Gastroesophageal sphincter (tissue), 3 donors: ENCODE data around the gene NSFL1C.

Experiments
- EP300 ChIP-seq: sonication (generic); formaldehyde crosslinking; IDR thresholded peaks from one replicate; pipeline ENCODE4 v1.6.1; 2017; ENCODE audit warnings: antibody characterized with exemption, mild to moderate bottlenecking
- POLR2A ChIP-seq, 2 donors: fragments of 450-650 bp; IDR thresholded peaks; one replicate each; pipeline ENCODE4 v1.6.1; 2017; ENCODE audit warnings: antibody characterized with exemption in 2 of 2, mild to moderate bottlenecking in 2 of 2, moderate library complexity in 1 of 2
- POLR2AphosphoS5 ChIP-seq: sonication (generic); formaldehyde crosslinking; IDR thresholded peaks from one replicate; pipeline ENCODE4 v1.6.1; 2017; ENCODE audit warnings: antibody characterized with exemption
- TF ChIP-seq, protein P1 (sequence below), 4 experiments: fragments of 200-600 bp in 2 of 4; fragments of 450-650 bp in 2 of 4; sonication (generic) in 1 of 4; IDR thresholded peaks; one replicate each; pipeline ENCODE4 v1.5.1; 2017 to 2019; ENCODE audit warnings: antibody characterized with exemption in 4 of 4, mild to moderate bottlenecking in 2 of 4, moderate library complexity in 2 of 4

DNA sequence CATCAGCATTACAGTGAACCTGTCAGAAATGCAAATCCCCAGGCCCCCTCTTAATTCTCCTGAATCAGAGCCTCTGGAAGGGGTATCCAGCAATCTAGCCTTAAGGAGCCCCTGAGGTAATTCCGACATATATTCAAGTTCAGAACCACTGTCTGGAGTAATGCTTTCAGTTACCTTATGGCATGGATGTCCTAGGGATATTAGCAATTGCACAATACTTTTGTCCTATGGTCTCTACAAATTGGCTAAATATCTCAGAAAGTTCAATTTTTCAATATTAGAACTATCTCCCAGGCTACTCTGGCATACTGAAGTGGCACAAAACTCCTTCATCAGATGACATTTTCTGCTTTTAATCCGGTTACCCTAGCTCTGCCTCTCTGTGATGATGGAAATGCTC, 6.4 kb downstream of the NSFL1C start:
- TF ChIP-seq, protein P1, sequence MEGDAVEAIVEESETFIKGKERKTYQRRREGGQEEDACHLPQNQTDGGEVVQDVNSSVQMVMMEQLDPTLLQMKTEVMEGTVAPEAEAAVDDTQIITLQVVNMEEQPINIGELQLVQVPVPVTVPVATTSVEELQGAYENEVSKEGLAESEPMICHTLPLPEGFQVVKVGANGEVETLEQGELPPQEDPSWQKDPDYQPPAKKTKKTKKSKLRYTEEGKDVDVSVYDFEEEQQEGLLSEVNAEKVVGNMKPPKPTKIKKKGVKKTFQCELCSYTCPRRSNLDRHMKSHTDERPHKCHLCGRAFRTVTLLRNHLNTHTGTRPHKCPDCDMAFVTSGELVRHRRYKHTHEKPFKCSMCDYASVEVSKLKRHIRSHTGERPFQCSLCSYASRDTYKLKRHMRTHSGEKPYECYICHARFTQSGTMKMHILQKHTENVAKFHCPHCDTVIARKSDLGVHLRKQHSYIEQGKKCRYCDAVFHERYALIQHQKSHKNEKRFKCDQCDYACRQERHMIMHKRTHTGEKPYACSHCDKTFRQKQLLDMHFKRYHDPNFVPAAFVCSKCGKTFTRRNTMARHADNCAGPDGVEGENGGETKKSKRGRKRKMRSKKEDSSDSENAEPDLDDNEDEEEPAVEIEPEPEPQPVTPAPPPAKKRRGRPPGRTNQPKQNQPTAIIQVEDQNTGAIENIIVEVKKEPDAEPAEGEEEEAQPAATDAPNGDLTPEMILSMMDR (IDR thresholded peaks at IDR 0.05) = no peak
- TF ChIP-seq POLR2AphosphoS5 (no peak), POLR2A (IDR thresholded peaks at IDR 0.05) (no peak), EP300 (no peak)
